Endothelial cell (in vitro differentiated cells): ENCODE data around the gene DNAJC27. TPM values are rescaled to one million over a fixed set of nuclear protein-coding genes. Genes with fewer than 3 reads are reported as not detected.
"Not testable (repeated sequence)": the region's sequence is repeated elsewhere in the genome, so short reads cannot be mapped to it uniquely, and the experiment has no call there.

Experiments
- DNase-seq: peaks from one replicate; pipeline ENCODE4 v3.0.0; 2021; ENCODE audit warnings: low spot score
- H3K27ac Mint-ChIP-seq: one replicate; pipeline ENCODE4 v1.8.0; 2021; ENCODE audit warnings: mixed read lengths, inconsistent platforms; ENCODE audit not compliant: unreplicated experiment
- H3K27me3 Mint-ChIP-seq: one replicate; pipeline ENCODE4 v1.8.0; 2021; ENCODE audit warnings: mild to moderate bottlenecking, moderate library complexity, mixed read lengths, inconsistent platforms; ENCODE audit not compliant: unreplicated experiment
- H3K36me3 Mint-ChIP-seq: one replicate; pipeline ENCODE4 v1.8.0; 2021; ENCODE audit warnings: mild to moderate bottlenecking, low read depth, mixed read lengths, inconsistent platforms; ENCODE audit not compliant: unreplicated experiment
- H3K4me1 Mint-ChIP-seq: one replicate; pipeline ENCODE4 v1.8.0; 2021; ENCODE audit warnings: mild to moderate bottlenecking, mixed read lengths, inconsistent platforms; ENCODE audit not compliant: unreplicated experiment
- H3K4me3 Mint-ChIP-seq: one replicate; pipeline ENCODE4 v1.8.0; 2021; ENCODE audit warnings: mild to moderate bottlenecking, mixed read lengths, inconsistent platforms; ENCODE audit not compliant: unreplicated experiment
- H3K9me3 Mint-ChIP-seq: one replicate; pipeline ENCODE4 v1.8.0; 2021; ENCODE audit warnings: mixed read lengths, inconsistent platforms; ENCODE audit not compliant: unreplicated experiment
- CTCF ChIP-seq: fragments of 200-600 bp; sonication (generic); IDR thresholded peaks from one replicate; pipeline ENCODE4 v1.5.0; 2021; ENCODE audit warnings: antibody characterized with exemption; ENCODE audit not compliant: unreplicated experiment
- total RNA-seq: library from RNA; stranded (reverse); fragmentation: NEBNext Ultra II Directional; extraction: Animal tissue kit (Norgen Biotek cat#: 25700); gene quantifications from one replicate; pipeline ENCODE4 v1.2.1, GENCODE V29; 2021; ENCODE audit not compliant: unreplicated experiment

The DNAJC27 gene
- total RNA-seq, 1 donor from 2014 or later = 3.5 TPM

GRCh38 chr2:25002066-25002465 lies 30.3 kb upstream of the DNAJC27 start:
- Mint-ChIP-seq H3K9me3 (no peaks in the 10 kb centered on the region), H3K4me3 (no peak overlapping the region), H3K36me3 (no peaks in the 10 kb centered on the region), H3K4me1 (no peaks in the 10 kb centered on the region), H3K27me3 (peaks cover 3% of the 10 kb centered on the region), H3K27ac (no peak overlapping the region)
- no peak for TF ChIP-seq CTCF
- DNase-seq = no peak

GRCh38 chr2:25001325-25001637 lies 29.5 kb upstream of the DNAJC27 start:
- Mint-ChIP-seq H3K36me3 (no peaks in the 10 kb centered on the region), H3K27me3 (peaks cover 3% of the 10 kb centered on the region), H3K4me3 (no peak overlapping the region), H3K9me3 (no peaks in the 10 kb centered on the region), H3K4me1 (no peaks in the 10 kb centered on the region), H3K27ac (no peak overlapping the region)
- no peak for DNase-seq
- no peak for TF ChIP-seq CTCF

GRCh38 chr2:25000503-25001324 lies 29.0 kb upstream of the DNAJC27 start:
- no peaks in the 10 kb centered on the region for H3K36me3 Mint-ChIP-seq
- no peak overlapping the region for H3K4me3 Mint-ChIP-seq
- H3K27ac Mint-ChIP-seq = no peak overlapping the region
- H3K4me1 Mint-ChIP-seq = no peaks in the 10 kb centered on the region
- H3K27me3 Mint-ChIP-seq = peaks cover 3% of the 10 kb centered on the region
- no peak for DNase-seq
- H3K9me3 Mint-ChIP-seq = no peaks in the 10 kb centered on the region
- TF ChIP-seq CTCF = no peak

GRCh38 chr2:25000036-25000435 lies 28.3 kb upstream of the DNAJC27 start:
- TF ChIP-seq CTCF = no peak
- H3K27ac Mint-ChIP-seq = no peak overlapping the region
- H3K36me3 Mint-ChIP-seq = no peaks in the 10 kb centered on the region
- no peaks in the 10 kb centered on the region for H3K9me3 Mint-ChIP-seq
- no peak overlapping the region for H3K4me3 Mint-ChIP-seq
- H3K27me3 Mint-ChIP-seq = peaks cover 3% of the 10 kb centered on the region
- no peak for DNase-seq
- no peaks in the 10 kb centered on the region for H3K4me1 Mint-ChIP-seq

- not testable (repeated sequence) for H3K36me3 Mint-ChIP-seq, DNase-seq, H3K4me1 Mint-ChIP-seq, H3K27me3 Mint-ChIP-seq, H3K9me3 Mint-ChIP-seq, H3K4me3 Mint-ChIP-seq, H3K27ac Mint-ChIP-seq
Observed at GRCh38 chr2:24999097-24999496, 27.3 kb upstream of the DNAJC27 start.
